ENCODE data around the gene PTPRD. TPM values are rescaled to one million over a fixed set of nuclear protein-coding genes. Genes with fewer than 3 reads are reported as not detected.

The PTPRD gene
- total and polyA plus RNA-seq, 9 of the 15 experiments (the other 6 are each of a cell fraction or from before 2014, with no cell fraction given): 0.11 TPM; not detected in 8

GRCh38 chr9:8760000-8760767 lies 1852.6 kb downstream of the PTPRD start:
- Histone ChIP-seq H3K9ac (ENCODE audit: insufficient read depth in 1 of 2, low read depth in 2 of 2, low read length in 2 of 2) (no peak overlapping the region), H3K79me2 (ENCODE audit: control insufficient read depth, insufficient read depth, low read length) (no peaks in the 10 kb centered on the region), H3K27me3 (ENCODE audit: control insufficient read depth in 2 of 2, insufficient read depth in 2 of 2, low read length in 2 of 2) (no peaks in the 10 kb centered on the region), H2AFZ (ENCODE audit: low read depth, low read length) (no peak overlapping the region), H3K36me3 (ENCODE audit: control insufficient read depth, insufficient read depth, low read length) (no peaks in the 10 kb centered on the region), H3K9me1 (ENCODE audit: control insufficient read depth, insufficient read depth, low read length) (no peaks in the 10 kb centered on the region), H3K9me3 (replicated peaks; ENCODE audit: control insufficient read depth, insufficient read depth, low read depth, low read length) (no peaks in the 10 kb centered on the region), H3K4me3 (no peak overlapping the region), H4K20me1 (replicated peaks; ENCODE audit: control insufficient read depth, insufficient read depth, low read length) (no peaks in the 10 kb centered on the region), H3K4me2 (ENCODE audit: insufficient read depth, low read length) (no peak overlapping the region), H3K4me1 (replicated peaks in 1 of 2; ENCODE audit: control insufficient read depth in 2 of 2, insufficient read depth in 2 of 2, low read length in 2 of 2) (no peaks in the 10 kb centered on the region), H3K27ac (ENCODE audit: extremely low read depth, low read depth, low read length) (no peak overlapping the region)
- in situ Hi-C loops (cut with MboI): no loop called here
- DNase-seq (ENCODE audit: extremely low read depth in 1 of 4, low spot score in 3 of 4) (no peak), ATAC-seq (no peak), FAIRE-seq (no peak)
- WGBS (ENCODE audit: insufficient coverage, low coverage, missing lambda C conversion rate): 0% methylated on average over 3 of the region's 8 CpGs
- ChIA-PET CTCF (ENCODE audit: low intra/inter-chr PET ratio) (no interaction called here), POLR2A (no interaction called here)
- no TSS peak for BruUV-seq (replicated peaks)
- intact Hi-C loops (cut with micrococcal nuclease): no loop called here
- no peak for TF ChIP-seq NCOA6 (IDR thresholded peaks at IDR 0.05)
- TF ChIP-seq ZNF277 (CRISPR knock-in tag; IDR thresholded peaks at IDR 0.05; ENCODE audit: borderline replicate concordance): no peak

GRCh38 chr9:8757881-8758280 lies 1854.9 kb downstream of the PTPRD start:
- ChIA-PET CTCF (ENCODE audit: low intra/inter-chr PET ratio) (no interaction called here), POLR2A (interaction anchor here (0.6 kb wide), 1 partner anchor 91 kb away, joined by 3 read pairs; no protein-coding TSS in a partner anchor)
- Histone ChIP-seq H3K36me3 (ENCODE audit: control insufficient read depth, insufficient read depth, low read length) (no peaks in the 10 kb centered on the region), H3K9ac (ENCODE audit: insufficient read depth in 1 of 2, low read depth in 2 of 2, low read length in 2 of 2) (no peak overlapping the region), H3K9me1 (ENCODE audit: control insufficient read depth, insufficient read depth, low read length) (no peaks in the 10 kb centered on the region), H3K9me3 (replicated peaks; ENCODE audit: control insufficient read depth, insufficient read depth, low read depth, low read length) (no peaks in the 10 kb centered on the region), H3K4me3 (no peak overlapping the region), H3K4me1 (replicated peaks in 1 of 2; ENCODE audit: control insufficient read depth in 2 of 2, insufficient read depth in 2 of 2, low read length in 2 of 2) (no peaks in the 10 kb centered on the region), H2AFZ (ENCODE audit: low read depth, low read length) (no peak overlapping the region), H3K27ac (ENCODE audit: extremely low read depth, low read depth, low read length) (no peak overlapping the region), H3K27me3 (ENCODE audit: control insufficient read depth in 2 of 2, insufficient read depth in 2 of 2, low read length in 2 of 2) (no peaks in the 10 kb centered on the region), H3K79me2 (ENCODE audit: control insufficient read depth, insufficient read depth, low read length) (no peaks in the 10 kb centered on the region), H4K20me1 (replicated peaks; ENCODE audit: control insufficient read depth, insufficient read depth, low read length) (no peaks in the 10 kb centered on the region), H3K4me2 (ENCODE audit: insufficient read depth, low read length) (no peak overlapping the region)
- intact Hi-C loops (cut with micrococcal nuclease) (no loop called here), in situ Hi-C loops (cut with MboI) (no loop called here)
- TF ChIP-seq ZNF398 (CRISPR knock-in tag; IDR thresholded peaks at IDR 0.05): no peak
- no peak for TF ChIP-seq MAX (CRISPR knock-in tag; IDR thresholded peaks at IDR 0.05)
- no peak for TF ChIP-seq FOXA1 (IDR thresholded peaks at IDR 0.05; ENCODE audit: borderline replicate concordance)
- no peak for TF ChIP-seq RBM15 (IDR thresholded peaks at IDR 0.05; ENCODE audit: insufficient read depth, low read length)
- DNase-seq (ENCODE audit: extremely low read depth in 1 of 4, low spot score in 3 of 4): no peak
- BruUV-seq (replicated peaks): no TSS peak
- FAIRE-seq: no peak
- ATAC-seq: no peak
- 0% methylated on average over 2 of the region's 2 CpGs for WGBS (ENCODE audit: insufficient coverage, low coverage, missing lambda C conversion rate)
